ENCODE results near the gene RNF14.
A peak's percentile ranks its signal among the peaks of the same experiment; 100 is the strongest.

Gene RNF14

GRCh38 chr5:142012792-142013388, 44.0 kb downstream of the RNF14 start, which contains the start of gene GNPDA1:
GNPDA1 (minus strand) TSS chr5:142013027; CDS start chr5:142012035, 992 bp downstream.
- H3K4me3 ChIP-seq (ENCODE audit: low read depth, low read length) = peak within 1 kb of the TSS; percentile 62
- peaks cover 0 to 27% of the 10 kb centered on the region in 2 experiments; a peak in 1 of 3 replicates for H3K36me3 ChIP-seq (ENCODE audit: control insufficient read depth in 2 of 2, insufficient read depth in 1 of 2, low read length in 2 of 2)
- no peaks in the 10 kb centered on the region for H3K9me3 ChIP-seq (ENCODE audit: control insufficient read depth, insufficient read depth, low read depth, low read length)
- H3K27ac ChIP-seq (ENCODE audit: extremely low read depth, low read depth, low read length) = peak within 1 kb of the TSS; percentile 49; the same call in 1 of the 2 replicates
- CTCF ChIA-PET = interaction anchor here (0.5 to 5.8 kb wide), 17 partner anchors 12 to 690 kb away, joined by 3 to 43 read pairs (median 4); no protein-coding TSS in a partner anchor
- no peaks in the 10 kb centered on the region for H3K4me1 ChIP-seq (ENCODE audit: control insufficient read depth, insufficient read depth, low read length)
- POLR2A ChIA-PET = interaction anchor here (0.6 to 2.6 kb wide), 5 partner anchors 12 to 97 kb away, joined by 3 to 11 read pairs (median 3); no protein-coding TSS in a partner anchor
- TF ChIP-seq, protein P1, sequence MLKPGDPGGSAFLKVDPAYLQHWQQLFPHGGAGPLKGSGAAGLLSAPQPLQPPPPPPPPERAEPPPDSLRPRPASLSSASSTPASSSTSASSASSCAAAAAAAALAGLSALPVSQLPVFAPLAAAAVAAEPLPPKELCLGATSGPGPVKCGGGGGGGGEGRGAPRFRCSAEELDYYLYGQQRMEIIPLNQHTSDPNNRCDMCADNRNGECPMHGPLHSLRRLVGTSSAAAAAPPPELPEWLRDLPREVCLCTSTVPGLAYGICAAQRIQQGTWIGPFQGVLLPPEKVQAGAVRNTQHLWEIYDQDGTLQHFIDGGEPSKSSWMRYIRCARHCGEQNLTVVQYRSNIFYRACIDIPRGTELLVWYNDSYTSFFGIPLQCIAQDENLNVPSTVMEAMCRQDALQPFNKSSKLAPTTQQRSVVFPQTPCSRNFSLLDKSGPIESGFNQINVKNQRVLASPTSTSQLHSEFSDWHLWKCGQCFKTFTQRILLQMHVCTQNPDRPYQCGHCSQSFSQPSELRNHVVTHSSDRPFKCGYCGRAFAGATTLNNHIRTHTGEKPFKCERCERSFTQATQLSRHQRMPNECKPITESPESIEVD (tag by site-specific recombination; IDR thresholded peaks at IDR 0.05) = no peak
- TF ChIP-seq ZNF169 (tag by site-specific recombination; IDR thresholded peaks at IDR 0.05) (no peak), ZNF48 (tag by site-specific recombination; IDR thresholded peaks at IDR 0.05) (no peak), SALL2 (tag by site-specific recombination; IDR thresholded peaks at IDR 0.05; ENCODE audit: borderline replicate concordance) (no peak), ZNF670 (tag by site-specific recombination; IDR thresholded peaks at IDR 0.05; ENCODE audit: low read depth) (no peak), ZNF544 (tag by site-specific recombination; IDR thresholded peaks at IDR 0.05) (no peak), ZFHX2 (tag by site-specific recombination; conservative IDR thresholded peaks at IDR 0.05) (no peak), ZNF623 (tag by site-specific recombination; IDR thresholded peaks at IDR 0.05) (no peak), ZIC2 (tag by site-specific recombination; IDR thresholded peaks at IDR 0.05) (peak; percentile 49; the same call in 1 of the 2 replicates), YY1 (tag by site-specific recombination; IDR thresholded peaks at IDR 0.05) (no peak), PRDM10 (tag by site-specific recombination; IDR thresholded peaks at IDR 0.05) (peak; percentile 81), ZNF423 (tag by site-specific recombination; IDR thresholded peaks at IDR 0.05) (no peak), OVOL3 (tag by site-specific recombination; IDR thresholded peaks at IDR 0.05) (no peak), ZNF335 (tag by site-specific recombination; conservative IDR thresholded peaks at IDR 0.05) (peak; percentile 78), ZNF114 (tag by site-specific recombination; IDR thresholded peaks at IDR 0.05) (no peak), ZNF518A (tag by site-specific recombination; conservative IDR thresholded peaks at IDR 0.05; ENCODE audit: low read depth) (no peak), TCF7L2 (IDR thresholded peaks at IDR 0.05; ENCODE audit: borderline replicate concordance, low read depth, low read length) (no peak), ZEB2 (tag by site-specific recombination; IDR thresholded peaks at IDR 0.05) (peak; percentile 57; the same call in 1 of the 2 replicates), ZNF404 (tag by site-specific recombination; IDR thresholded peaks at IDR 0.05) (no peak), ZBTB48 (tag by site-specific recombination; IDR thresholded peaks at IDR 0.05) (peak; percentile 83), PBX3 (CRISPR knock-in tag; IDR thresholded peaks at IDR 0.05) (no peak), ZBTB49 (tag by site-specific recombination; IDR thresholded peaks at IDR 0.05; ENCODE audit: low read depth) (no peak)
- TF ChIP-seq, protein P2, sequence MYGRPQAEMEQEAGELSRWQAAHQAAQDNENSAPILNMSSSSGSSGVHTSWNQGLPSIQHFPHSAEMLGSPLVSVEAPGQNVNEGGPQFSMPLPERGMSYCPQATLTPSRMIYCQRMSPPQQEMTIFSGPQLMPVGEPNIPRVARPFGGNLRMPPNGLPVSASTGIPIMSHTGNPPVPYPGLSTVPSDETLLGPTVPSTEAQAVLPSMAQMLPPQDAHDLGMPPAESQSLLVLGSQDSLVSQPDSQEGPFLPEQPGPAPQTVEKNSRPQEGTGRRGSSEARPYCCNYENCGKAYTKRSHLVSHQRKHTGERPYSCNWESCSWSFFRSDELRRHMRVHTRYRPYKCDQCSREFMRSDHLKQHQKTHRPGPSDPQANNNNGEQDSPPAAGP (tag by site-specific recombination; IDR thresholded peaks at IDR 0.05) = no peak; the same call in 1 of the 2 replicates

All from HEK293 (cell line).